GM21576 (cell line): ENCODE measurements around the gene ORMDL3.

Experiments used
- ATAC-seq: cut with Tn5 transposase; IDR thresholded peaks from one replicate; pipeline ENCODE4 v1.9.1; 2021; ENCODE audit warnings: mild to moderate bottlenecking, moderate library complexity; ENCODE audit not compliant: unreplicated experiment

Gene ORMDL3

GRCh38 chr17:39927101-39927928, at the start of gene ORMDL3, which contains the start of gene LRRC3C:
ORMDL3 (minus strand) TSS chr17:39927601; CDS start chr17:39924203, 3,398 bp downstream.
LRRC3C (plus strand) TSS chr17:39927732; CDS start chr17:39941524, 13,792 bp downstream.
- peak; percentile 82 for ATAC-seq

GRCh38 chr17:39975801-39976200, 48.4 kb upstream of the ORMDL3 start:
- no peak for ATAC-seq

DNA sequence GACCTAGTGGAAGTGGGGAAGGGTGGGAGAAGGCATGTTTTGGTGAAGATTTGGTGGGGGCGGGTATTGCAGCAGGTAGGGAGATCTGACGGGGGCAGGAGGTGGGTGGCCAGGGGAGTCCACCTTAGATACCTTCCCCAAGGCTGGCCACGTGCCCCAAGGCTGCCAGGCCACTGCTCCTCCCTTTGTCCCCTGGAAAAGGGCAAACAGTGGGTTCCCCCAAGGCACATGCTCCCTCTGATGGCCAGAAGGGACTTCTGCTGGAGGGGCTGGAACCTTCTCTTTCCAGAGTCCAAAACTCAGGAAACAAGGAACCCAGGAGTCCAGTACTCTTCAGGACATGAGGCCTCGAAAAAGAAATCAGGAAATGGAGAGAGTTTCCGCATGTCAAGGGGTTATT, 47.0 kb upstream of the ORMDL3 start:
- no peak for ATAC-seq

GRCh38 chr17:39973496-39973895, 46.1 kb upstream of the ORMDL3 start:
- no peak for ATAC-seq

DNA sequence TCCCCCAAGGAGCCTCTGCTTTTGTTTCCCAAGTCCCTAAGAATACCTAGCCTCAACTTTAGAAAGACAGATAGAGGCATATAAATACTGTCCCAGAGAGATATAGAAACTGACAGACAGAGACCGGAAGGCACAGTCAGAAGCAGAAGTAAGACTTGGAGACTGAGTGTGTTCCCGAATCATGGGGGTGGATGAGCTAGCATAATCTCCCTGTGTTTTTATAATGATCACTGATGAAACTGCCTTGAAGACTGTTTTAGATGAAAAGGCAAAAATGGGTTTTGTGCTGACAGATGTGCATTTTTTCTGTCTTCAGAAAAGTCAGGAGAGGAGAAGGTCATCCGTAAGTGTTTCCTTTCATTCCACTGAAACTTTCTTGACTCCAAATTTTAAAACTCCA, 44.9 kb upstream of the ORMDL3 start:
- no peak for ATAC-seq

GRCh38 chr17:39971076-39971603, 43.7 kb upstream of the ORMDL3 start:
- ATAC-seq: no peak

DNA sequence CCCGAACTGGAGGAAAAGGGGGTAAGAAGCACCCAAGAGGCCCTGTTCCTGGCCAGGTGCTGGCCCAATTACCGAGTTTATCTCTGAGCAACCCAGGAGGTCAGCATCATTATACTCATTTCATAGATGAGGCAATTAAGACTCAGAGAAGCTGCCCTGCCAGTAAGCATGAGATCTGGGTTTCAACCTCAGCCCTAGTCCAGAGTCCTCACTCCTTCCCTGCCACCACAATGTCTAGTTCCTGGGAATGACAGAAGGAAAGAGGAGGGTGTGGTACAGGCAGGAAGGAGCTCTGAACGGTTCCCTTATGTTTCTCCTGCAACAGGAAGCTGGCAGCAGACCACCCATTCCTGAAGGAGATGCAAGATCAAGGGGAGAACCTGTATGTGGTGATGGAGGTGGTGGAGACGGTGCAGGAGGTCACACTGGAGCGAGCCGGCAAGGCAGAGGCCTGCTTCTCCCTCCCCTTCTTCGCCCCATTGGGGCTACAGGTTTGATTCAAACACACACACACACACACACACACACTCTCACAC, 42.8 kb upstream of the ORMDL3 start:
- ATAC-seq: no peak

DNA sequence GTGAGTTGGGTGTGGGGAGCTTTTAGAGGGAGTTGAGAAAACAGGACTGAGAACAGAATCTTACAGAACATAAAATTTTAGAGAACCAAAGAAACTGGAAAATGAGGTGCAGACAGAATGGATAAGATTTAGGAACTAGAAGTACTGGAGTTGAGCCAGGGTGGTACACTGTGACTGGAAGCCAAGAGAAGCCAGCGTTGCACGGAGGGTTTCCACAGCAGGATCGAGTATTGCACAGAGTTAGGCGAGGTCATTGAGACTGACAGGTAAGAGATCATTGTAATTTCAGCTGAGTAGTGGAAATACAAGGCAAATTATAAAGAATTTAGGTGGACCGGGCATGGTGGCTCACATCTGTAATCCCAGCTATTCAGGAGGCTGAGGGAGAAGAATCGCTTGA, 42.0 kb upstream of the ORMDL3 start:
- no peak for ATAC-seq

- no peak for ATAC-seq
Measured at GRCh38 chr17:39968761-39969160, 41.4 kb upstream of the ORMDL3 start.

- ATAC-seq: no peak
Measured at GRCh38 chr17:39966771-39967170, 39.4 kb upstream of the ORMDL3 start.

DNA sequence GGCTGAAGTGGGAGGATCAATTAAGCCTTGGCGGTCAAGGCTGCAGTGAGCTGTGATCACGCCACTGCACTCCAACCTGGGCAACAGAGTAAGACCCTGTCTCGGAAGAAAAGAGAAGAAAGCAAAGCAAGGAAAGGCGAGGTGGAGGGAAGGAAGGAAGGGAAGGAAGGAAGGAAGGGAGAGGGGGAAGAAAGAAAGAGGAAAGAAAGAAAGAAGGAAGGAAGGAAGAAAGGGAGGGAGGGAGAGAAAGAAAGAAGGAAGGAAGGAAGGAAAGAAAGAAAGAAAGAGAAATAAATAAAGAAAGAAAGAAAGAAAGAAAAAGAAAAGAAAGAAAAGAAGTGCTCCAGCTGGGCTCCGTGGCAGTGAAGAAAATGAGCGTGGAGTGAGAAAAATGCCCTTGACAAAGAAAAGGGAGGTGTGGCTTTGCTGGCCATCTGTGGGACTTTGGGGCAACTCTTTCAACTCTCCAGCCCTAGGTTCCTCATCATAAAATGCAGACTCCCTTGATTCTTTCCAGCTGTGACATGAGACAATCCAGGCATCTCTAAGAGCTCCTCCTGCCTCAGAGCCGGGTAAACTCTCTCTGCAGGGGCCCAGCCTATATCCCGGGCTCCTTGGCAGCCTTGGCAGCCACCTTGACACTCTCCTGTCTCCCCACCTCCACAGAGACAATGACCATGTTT, 37.8 kb upstream of the ORMDL3 start:
- no peak for ATAC-seq

DNA sequence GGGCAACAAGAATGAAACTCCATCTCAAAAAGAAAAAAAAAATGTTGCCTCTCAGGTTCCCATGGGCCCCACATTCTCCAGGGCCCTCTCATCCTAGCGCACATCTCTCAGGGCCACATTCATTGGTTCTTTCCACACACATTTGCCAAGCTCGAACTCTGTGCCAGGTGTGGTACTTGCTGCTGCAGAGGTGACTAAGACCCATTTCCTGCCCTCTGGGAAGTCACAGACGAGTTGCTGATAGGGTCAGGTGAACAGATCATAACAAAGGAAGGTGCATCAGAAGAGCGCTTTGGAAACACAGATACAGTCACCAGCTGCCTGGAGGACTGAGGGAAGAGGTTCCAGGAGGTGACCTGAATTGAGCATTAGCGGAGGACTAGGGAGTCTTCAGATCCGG, 36.4 kb upstream of the ORMDL3 start:
- no peak for ATAC-seq

DNA sequence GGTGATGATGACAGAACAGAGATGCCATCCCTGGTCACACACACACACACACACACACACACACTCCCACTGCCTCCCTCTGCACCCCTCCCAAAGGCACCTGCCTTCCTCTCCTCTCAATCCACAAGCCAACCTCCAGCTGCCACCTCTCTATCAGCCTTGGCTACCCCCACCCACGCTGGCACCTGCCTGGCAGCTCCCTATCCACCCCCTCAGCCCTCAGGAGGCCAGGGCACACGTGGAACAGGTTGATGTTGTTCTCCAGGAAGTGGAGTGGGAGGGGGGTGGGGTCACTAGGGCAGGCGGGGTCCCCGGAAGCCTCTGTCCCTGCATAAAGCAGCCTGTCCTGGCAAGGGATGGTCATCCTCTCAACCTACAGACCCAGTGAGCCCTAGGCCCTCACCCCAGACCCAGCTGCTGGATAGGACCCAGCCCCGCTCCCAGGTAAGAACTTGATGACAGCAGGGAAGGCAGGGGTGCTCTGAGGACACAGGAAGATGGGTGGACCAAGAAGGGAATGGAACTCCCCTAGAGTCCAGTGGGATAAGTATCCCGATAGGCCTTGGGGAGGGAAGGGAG, 35.3 kb upstream of the ORMDL3 start, which contains the start of gene GSDMA:
TSS of gene GSDMA (plus strand) at position 363 of the 579 bp plus-strand sequence. CDS start 2,684 bp downstream, outside the sequence.
- ATAC-seq: no peak

DNA sequence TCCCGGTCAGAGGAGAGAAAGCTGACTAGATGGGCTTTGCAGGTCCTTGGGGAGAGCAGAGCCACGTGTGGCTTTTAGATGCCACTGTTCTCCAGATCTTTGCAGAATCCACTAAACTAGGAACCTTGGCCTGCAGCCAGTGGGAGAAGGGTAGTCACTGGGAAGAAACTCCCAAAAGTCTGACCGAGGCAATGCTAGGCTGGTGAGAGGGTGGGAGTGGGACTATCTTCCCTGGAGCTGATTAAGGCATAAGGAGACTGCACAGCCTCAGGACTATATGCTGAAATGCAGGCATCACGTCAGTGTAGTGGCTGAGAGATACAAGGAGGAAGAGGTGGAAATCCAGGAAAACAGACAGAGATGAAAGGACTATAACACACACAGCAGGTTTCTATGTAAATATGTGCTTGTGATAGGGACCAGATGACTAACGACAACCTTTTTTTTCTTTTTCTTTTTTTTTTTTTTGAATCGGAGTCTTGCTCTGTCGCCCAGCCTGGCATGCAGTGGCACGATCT, 33.2 kb upstream of the ORMDL3 start:
- no peak for ATAC-seq

DNA sequence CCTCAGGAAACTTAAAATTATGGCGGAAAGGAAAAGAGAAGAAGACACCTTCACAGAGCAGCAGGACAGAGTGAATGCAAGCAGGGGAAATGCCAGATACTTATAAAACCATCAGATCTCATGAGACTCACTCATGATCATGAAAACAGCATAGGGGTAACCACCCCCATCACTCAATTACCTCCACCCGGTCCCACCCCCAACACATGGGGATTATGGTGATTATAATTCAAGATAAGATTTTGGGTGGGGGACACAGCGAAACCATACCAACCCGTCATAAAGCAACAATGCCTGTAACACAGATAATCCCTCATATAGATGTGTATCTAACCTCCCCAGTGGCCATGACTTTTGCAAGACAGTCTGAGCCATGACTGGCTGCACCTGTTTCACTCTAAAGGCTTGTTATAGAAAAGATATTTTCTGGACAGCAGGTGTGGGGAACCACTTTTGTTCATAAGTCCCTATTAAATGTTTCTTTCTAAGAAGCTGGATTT, 28.4 kb upstream of the ORMDL3 start:
- ATAC-seq: no peak

GRCh38 chr17:39954876-39955275, 27.5 kb upstream of the ORMDL3 start:
- no peak for ATAC-seq

- no peak for ATAC-seq
Measured at GRCh38 chr17:39953471-39953888, 26.1 kb upstream of the ORMDL3 start.

- ATAC-seq: peak; percentile 64
Measured at GRCh38 chr17:39952680-39953470, 25.5 kb upstream of the ORMDL3 start.

DNA sequence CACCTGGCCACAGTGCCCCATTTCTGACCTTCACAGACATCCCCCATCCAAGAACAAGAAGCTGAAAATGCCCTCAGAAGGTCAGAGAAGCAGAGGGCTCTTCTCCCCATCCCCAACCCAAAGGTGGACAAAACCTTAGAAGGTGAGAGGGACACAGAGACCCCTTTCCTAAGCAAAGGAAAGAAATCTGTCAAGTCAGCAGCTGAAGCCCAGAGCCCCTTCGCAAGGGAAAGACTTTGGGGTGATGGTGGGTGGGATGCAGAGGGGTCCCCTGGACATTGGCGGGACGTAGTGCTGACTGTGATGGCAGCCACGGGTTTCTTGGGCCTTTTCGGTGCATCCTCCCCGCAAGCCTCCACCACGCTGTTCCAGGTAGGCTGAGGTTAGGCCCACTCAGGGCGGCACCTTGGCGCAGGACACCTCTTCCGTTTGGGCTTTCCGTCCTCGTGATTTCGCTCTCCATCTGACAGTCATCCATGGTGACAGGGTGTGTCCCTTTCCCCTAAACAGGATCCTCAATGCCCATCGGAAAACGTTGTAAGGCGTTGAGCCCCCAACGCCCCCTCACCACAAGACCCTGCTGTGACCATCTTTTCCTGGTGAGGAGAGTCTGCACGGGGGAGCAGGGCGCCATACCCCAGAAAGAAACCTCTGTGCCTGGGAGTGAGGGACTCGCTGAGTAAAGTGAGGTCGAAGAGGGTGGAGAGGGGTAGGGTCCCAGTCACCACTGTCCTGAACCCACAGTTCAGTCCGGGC, 24.7 kb upstream of the ORMDL3 start:
- ATAC-seq: no peak
